GM23248 (cell line): ENCODE measurements around the gene MRPL23. TPM values are rescaled to one million over a fixed set of nuclear protein-coding genes. Genes with fewer than 3 reads are reported as not detected.

Experiments
- DNase-seq: peaks from one replicate; pipeline ENCODE4 v3.0.0-alpha.2; 2015
- H2AFZ ChIP-seq: fragments of 200-600 bp; sonication (generic); 2 replicates; pipeline ENCODE4 v1.6.1; 2016; ENCODE audit warnings: antibody characterized with exemption
- H3F3A ChIP-seq: fragments of 200-600 bp; sonication (generic); 2 replicates; pipeline ENCODE4 v1.6.1; 2016; ENCODE audit warnings: mild to moderate bottlenecking, antibody characterized with exemption, mixed run types; ENCODE audit not compliant: insufficient read depth
- H3K27ac ChIP-seq: fragments of 200-600 bp; sonication (generic); 2 replicates; pipeline ENCODE4 v1.5.1; 2016; ENCODE audit warnings: mild to moderate bottlenecking
- H3K27me3 ChIP-seq: fragments of 200-600 bp; sonication (generic); replicated peaks from 2 replicates; pipeline ENCODE4 v1.6.1; 2016; ENCODE audit warnings: mild to moderate bottlenecking; ENCODE audit not compliant: insufficient read depth
- H3K36me3 ChIP-seq: fragments of 200-600 bp; sonication (generic); 2 replicates; pipeline ENCODE4 v1.6.1; 2016; ENCODE audit warnings: low read depth, mild to moderate bottlenecking
- H3K4me1 ChIP-seq: fragments of 200-600 bp; sonication (generic); 2 replicates; pipeline ENCODE4 v1.6.1; 2016; ENCODE audit warnings: mild to moderate bottlenecking; ENCODE audit not compliant: insufficient read depth
- H3K4me2 ChIP-seq: fragments of 200-600 bp; sonication (generic); one replicate; pipeline ENCODE4 v1.6.1; 2016; ENCODE audit warnings: mild to moderate bottlenecking; ENCODE audit not compliant: unreplicated experiment
- H3K4me3 ChIP-seq: fragments of 200-600 bp; sonication (generic); 2 replicates; pipeline ENCODE4 v1.5.1; 2016; ENCODE audit warnings: mild to moderate bottlenecking
- H3K79me2 ChIP-seq: fragments of 200-600 bp; sonication (generic); 2 replicates; pipeline ENCODE4 v1.6.1; 2016; ENCODE audit warnings: mild to moderate bottlenecking; ENCODE audit not compliant: insufficient read depth
- H3K9ac ChIP-seq: fragments of 200-600 bp; sonication (generic); 2 replicates; pipeline ENCODE4 v1.6.1; 2016; ENCODE audit warnings: mild to moderate bottlenecking
- H3K9me2 ChIP-seq: fragments of 200-600 bp; sonication (generic); 2 replicates; pipeline ENCODE4 v1.6.1; 2016; ENCODE audit warnings: mixed run types, mild to moderate bottlenecking, moderate library complexity; ENCODE audit not compliant: insufficient read depth
- H3K9me3 ChIP-seq: fragments of 200-600 bp; sonication (generic); one replicate; pipeline ENCODE4 v1.6.1; 2017; ENCODE audit warnings: low read depth
- H4K20me1 ChIP-seq: fragments of 200-600 bp; sonication (generic); 2 replicates; pipeline ENCODE4 v1.6.0; 2016; ENCODE audit not compliant: insufficient read depth
- EZH2 ChIP-seq: fragments of 200-600 bp; sonication (generic); IDR thresholded peaks from 2 replicates; pipeline ENCODE4 v1.6.1; 2018; ENCODE audit warnings: antibody characterized with exemption, mild to moderate bottlenecking; ENCODE audit not compliant: insufficient read depth, poor library complexity, severe bottlenecking
- EZH2phosphoT487 ChIP-seq: fragments of 200-600 bp; sonication (generic); IDR thresholded peaks from 2 replicates; pipeline ENCODE4 v1.6.1; 2018; ENCODE audit warnings: antibody characterized with exemption, moderate library complexity, mild to moderate bottlenecking, low read depth; ENCODE audit not compliant: insufficient read depth
- WGBS, 2 experiments: methylation state at CpG; one replicate each; pipeline ENCODE4 v1.1.6; 2015 to 2017; ENCODE audit warnings: low lambda C conversion rate in 2 of 2, low coverage in 1 of 2; ENCODE audit errors: missing lambda C conversion rate in 2 of 2; 5-methylcytosine and 5-hydroxymethylcytosine counted together
- in situ Hi-C: fragments of 300-500 bp; cut with MboI; formaldehyde crosslinking; loops from 2 replicates; pipeline ENCODE4 v1.15.0; 2020
- polyA plus RNA-seq: library from polyadenylated mRNA; unstranded; fragments of >200 nt; fragmentation: Nextera tagmentation; extraction: Ambion mirVana; gene quantifications from 2 replicates; pipeline ENCODE4 v1.2.1, GENCODE V29; 2016
- total RNA-seq: library from RNA; depleted of rRNA; stranded (reverse); fragments of >200 nt; shearing (Covaris generic); gene quantifications from 2 replicates; pipeline ENCODE4 v1.2.3, GENCODE V29; 2014

MRPL23 gene
- total and polyA plus RNA-seq, 2 experiments from 2014 or later, result 40.5 to 47.7 TPM

GRCh38 chr11:1923201-1923956 lies 23.8 kb upstream of the MRPL23 start:
- no peak overlapping the region for H3K9ac ChIP-seq
- H3K27ac ChIP-seq, result no peak overlapping the region
- no peak for DNase-seq
- no peaks in the 10 kb centered on the region for H3K79me2 ChIP-seq
- H4K20me1 ChIP-seq, result no peaks in the 10 kb centered on the region
- WGBS, 2 experiments, result 64 to 66% methylated on average over 20 to 22 of the region's 22 CpGs
- H3F3A ChIP-seq, result no peaks in the 10 kb centered on the region
- no peak overlapping the region for H2AFZ ChIP-seq
- TF ChIP-seq EZH2, result no peak
- no peaks in the 10 kb centered on the region for H3K27me3 ChIP-seq
- in situ Hi-C loops, result no loop called here
- no peaks in the 10 kb centered on the region for H3K36me3 ChIP-seq
- H3K4me3 ChIP-seq, result no peak overlapping the region
- H3K4me2 ChIP-seq, result no peak overlapping the region
- no peaks in the 10 kb centered on the region for H3K4me1 ChIP-seq
- H3K9me2 ChIP-seq, result no peaks in the 10 kb centered on the region
- no peaks in the 10 kb centered on the region for H3K9me3 ChIP-seq

- H3K27ac ChIP-seq, result no peak overlapping the region
- DNase-seq, result no peak
- no peaks in the 10 kb centered on the region for H3F3A ChIP-seq
- no peaks in the 10 kb centered on the region for H3K9me2 ChIP-seq
- no peak overlapping the region for H2AFZ ChIP-seq
- no peak overlapping the region for H3K4me2 ChIP-seq
- H3K36me3 ChIP-seq, result no peaks in the 10 kb centered on the region
- no peak overlapping the region for H3K9ac ChIP-seq
- in situ Hi-C loops, result no loop called here
- no peaks in the 10 kb centered on the region for H3K27me3 ChIP-seq
- H4K20me1 ChIP-seq, result no peaks in the 10 kb centered on the region
- WGBS, 2 experiments, result 75% methylated on average over 17 of the region's 17 CpGs
- H3K9me3 ChIP-seq, result no peaks in the 10 kb centered on the region
- no peak for TF ChIP-seq EZH2
- TF ChIP-seq EZH2phosphoT487, result no peak
- no peaks in the 10 kb centered on the region for H3K79me2 ChIP-seq
- no peak overlapping the region for H3K4me3 ChIP-seq
- H3K4me1 ChIP-seq, result no peaks in the 10 kb centered on the region
Measured at GRCh38 chr11:1924181-1924580, 23.0 kb upstream of the MRPL23 start.

GRCh38 chr11:1924646-1925372 lies 22.3 kb upstream of the MRPL23 start:
- TF ChIP-seq EZH2phosphoT487 (no peak), EZH2 (no peak)
- no peak overlapping the region for H3K27ac ChIP-seq
- no peaks in the 10 kb centered on the region for H3F3A ChIP-seq
- WGBS, 2 experiments, result 68 to 74% methylated on average over 19 to 21 of the region's 21 CpGs
- in situ Hi-C loops, result no loop called here
- no peaks in the 10 kb centered on the region for H4K20me1 ChIP-seq
- no peaks in the 10 kb centered on the region for H3K79me2 ChIP-seq
- no peak overlapping the region for H3K4me3 ChIP-seq
- no peaks in the 10 kb centered on the region for H3K36me3 ChIP-seq
- no peaks in the 10 kb centered on the region for H3K9me3 ChIP-seq
- H3K9me2 ChIP-seq, result no peaks in the 10 kb centered on the region
- no peaks in the 10 kb centered on the region for H3K4me1 ChIP-seq
- H2AFZ ChIP-seq, result no peak overlapping the region
- DNase-seq, result no peak
- H3K27me3 ChIP-seq, result no peaks in the 10 kb centered on the region
- no peak overlapping the region for H3K9ac ChIP-seq
- no peak overlapping the region for H3K4me2 ChIP-seq

- H3F3A ChIP-seq, result no peaks in the 10 kb centered on the region
- H3K79me2 ChIP-seq, result no peaks in the 10 kb centered on the region
- no peak for TF ChIP-seq EZH2phosphoT487
- no peak for TF ChIP-seq EZH2
- no peak for DNase-seq
- no peak overlapping the region for H3K9ac ChIP-seq
- 62 to 66% methylated on average over 18 to 23 of the region's 23 CpGs for WGBS, 2 experiments
- in situ Hi-C loops, result no loop called here
- H4K20me1 ChIP-seq, result no peaks in the 10 kb centered on the region
- no peak overlapping the region for H3K27ac ChIP-seq
- no peaks in the 10 kb centered on the region for H3K36me3 ChIP-seq
- no peaks in the 10 kb centered on the region for H3K4me1 ChIP-seq
- no peaks in the 10 kb centered on the region for H3K9me2 ChIP-seq
- no peak overlapping the region for H3K4me3 ChIP-seq
- H3K27me3 ChIP-seq, result no peaks in the 10 kb centered on the region
- H2AFZ ChIP-seq, result no peak overlapping the region
- no peaks in the 10 kb centered on the region for H3K9me3 ChIP-seq
- no peak overlapping the region for H3K4me2 ChIP-seq
Measured at GRCh38 chr11:1925373-1926155, 21.6 kb upstream of the MRPL23 start.
